GM18498 (cell line): ENCODE measurements around the gene CLASP1.
"Not testable (repeated sequence)": the region's sequence is repeated elsewhere in the genome, so short reads cannot be mapped to it uniquely, and the experiment has no call there.

Source experiments
- ATAC-seq: cut with Tn5 transposase; IDR thresholded peaks from one replicate; pipeline ENCODE4 v1.9.1; 2021; ENCODE audit warnings: mild to moderate bottlenecking, moderate library complexity; ENCODE audit not compliant: unreplicated experiment

Gene CLASP1

GRCh38 chr2:121387591-121388325, 261.5 kb downstream of the CLASP1 start:
- no peak for ATAC-seq

- ATAC-seq: no peak
These were observed 262.6 kb downstream of the CLASP1 start for GRCh38 chr2:121386707-121387106.

GRCh38 chr2:121386102-121386501, 263.2 kb downstream of the CLASP1 start:
- no peak for ATAC-seq

- ATAC-seq: no peak
These were observed 266.5 kb downstream of the CLASP1 start for GRCh38 chr2:121382744-121383143.

GRCh38 chr2:121377646-121378045, 271.6 kb downstream of the CLASP1 start:
- ATAC-seq: no peak

GRCh38 chr2:121376535-121377250, 272.6 kb downstream of the CLASP1 start:
- no peak for ATAC-seq

- no peak for ATAC-seq
These were observed 273.6 kb downstream of the CLASP1 start for GRCh38 chr2:121375621-121376159.

- not testable (repeated sequence) for ATAC-seq
These were observed 274.7 kb downstream of the CLASP1 start for GRCh38 chr2:121374412-121375075.

GRCh38 chr2:121372721-121373353, 276.4 kb downstream of the CLASP1 start:
- no peak for ATAC-seq

- ATAC-seq: no peak
These were observed 277.2 kb downstream of the CLASP1 start for GRCh38 chr2:121372082-121372481.

GRCh38 chr2:121368836-121369235, 280.4 kb downstream of the CLASP1 start:
- ATAC-seq: no peak

GRCh38 chr2:121368155-121368554, 281.1 kb downstream of the CLASP1 start:
- no peak for ATAC-seq

- ATAC-seq: no peak
These were observed 281.9 kb downstream of the CLASP1 start for GRCh38 chr2:121367246-121367900.

GRCh38 chr2:121366040-121366439, 283.2 kb downstream of the CLASP1 start:
- no peak for ATAC-seq

- ATAC-seq: no peak
These were observed 284.2 kb downstream of the CLASP1 start for GRCh38 chr2:121365061-121365460.

- no peak for ATAC-seq
These were observed 285.4 kb downstream of the CLASP1 start for GRCh38 chr2:121363632-121364420.

GRCh38 chr2:121362774-121363173, 286.5 kb downstream of the CLASP1 start:
- no peak for ATAC-seq

- ATAC-seq: no peak
These were observed 287.0 kb downstream of the CLASP1 start for GRCh38 chr2:121362226-121362625.

GRCh38 chr2:121360566-121361300, 288.5 kb downstream of the CLASP1 start:
- ATAC-seq: no peak
